Peyer's patch (tissue), 4 donors: ENCODE results near the gene GREB1L. TPM values are rescaled to one million over a fixed set of nuclear protein-coding genes. Genes with fewer than 3 reads are reported as not detected.
"Not testable (repeated sequence)": the region's sequence is repeated elsewhere in the genome, so short reads cannot be mapped to it uniquely, and the experiment has no call there.

Experiments used
- DNase-seq, 3 donors: peaks; one replicate each; pipeline ENCODE4 v3.0.0-alpha.2; 2017 to 2019
- H3K27ac ChIP-seq, 4 donors: fragments of 200-600 bp; sonication (generic); one replicate each; pipeline ENCODE4 v1.5.1; 2016 to 2019
- H3K27me3 ChIP-seq, 2 donors: fragments of 200-600 bp; sonication (generic); one replicate each; pipeline ENCODE4 v1.5.1; 2019
- H3K36me3 ChIP-seq, 3 donors: fragments of 200-600 bp; sonication (generic); one replicate each; pipeline ENCODE4 v1.5.1; 2016 to 2019
- H3K4me1 ChIP-seq, 4 donors: fragments of 200-600 bp; sonication (generic); one replicate each; pipeline ENCODE4 v1.5.1; 2016 to 2019
- H3K4me3 ChIP-seq, 4 donors: fragments of 200-600 bp; sonication (generic); 1 replicate in 3 of 4; 2 replicates in 1 of 4; pipeline ENCODE4 v1.5.1; 2016 to 2019; ENCODE audit warnings: mild to moderate bottlenecking in 1 of 4
- H3K9me3 ChIP-seq, 4 donors: fragments of 200-600 bp; sonication (generic); one replicate each; pipeline ENCODE4 v1.5.1; 2016 to 2019; ENCODE audit warnings: mild to moderate bottlenecking in 1 of 4
- CTCF ChIP-seq, 6 experiments: fragments of 450-650 bp in 4 of 6; fragments of 200-600 bp in 2 of 6; sonication (generic) in 1 of 6; IDR thresholded peaks; one replicate each; pipeline ENCODE4 v1.5.1; 2017 to 2019; ENCODE audit warnings: antibody characterized with exemption in 6 of 6, mild to moderate bottlenecking in 3 of 6, moderate library complexity in 1 of 6
- POLR2A ChIP-seq, 2 donors: fragments of 450-650 bp; IDR thresholded peaks; one replicate each; pipeline ENCODE4 v1.5.1; 2017; ENCODE audit warnings: antibody characterized with exemption in 2 of 2, mild to moderate bottlenecking in 2 of 2, moderate library complexity in 2 of 2
- total RNA-seq, 4 donors: library from RNA; depleted of rRNA; stranded (reverse); fragments of >200 nt; gene quantifications; one replicate each; pipeline ENCODE4 v1.1.0, GENCODE V29; 2016

Gene GREB1L
- total RNA-seq, 4 donors from 2014 or later: 0.53 to 3.3 (median 2.8) TPM

GRCh38 chr18:21272016-21272579 is 30.1 kb downstream of the GREB1L start:
- Histone ChIP-seq H3K4me3 (no peak overlapping the region), H3K27ac (no peak overlapping the region), H3K9me3 (no peaks in the 10 kb centered on the region), H3K4me1 (no peaks in the 10 kb centered on the region), H3K27me3 (no peaks in the 10 kb centered on the region), H3K36me3 (no peaks in the 10 kb centered on the region)
- TF ChIP-seq CTCF (IDR thresholded peaks at IDR 0.05) (no peak), POLR2A (IDR thresholded peaks at IDR 0.05) (no peak)
- DNase-seq: no peak

- H3K4me3 ChIP-seq: no peak overlapping the region
- no peaks in the 10 kb centered on the region for H3K36me3 ChIP-seq
- TF ChIP-seq POLR2A (IDR thresholded peaks at IDR 0.05): no peak
- no peak for TF ChIP-seq CTCF (IDR thresholded peaks at IDR 0.05)
- no peak for DNase-seq
- H3K27ac ChIP-seq: no peak overlapping the region
- H3K27me3 ChIP-seq: no peaks in the 10 kb centered on the region
- H3K9me3 ChIP-seq: no peaks in the 10 kb centered on the region
- H3K4me1 ChIP-seq: no peaks in the 10 kb centered on the region
Measured at GRCh38 chr18:21273568-21273967, 31.5 kb downstream of the GREB1L start.

- no peak for DNase-seq
- TF ChIP-seq POLR2A (IDR thresholded peaks at IDR 0.05): no peak
- no peak for TF ChIP-seq CTCF (IDR thresholded peaks at IDR 0.05)
- no peaks in the 10 kb centered on the region for H3K36me3 ChIP-seq
Measured at GRCh38 chr18:21275645-21276044, 33.6 kb downstream of the GREB1L start.

GRCh38 chr18:21277578-21277977 is 35.5 kb downstream of the GREB1L start:
- Histone ChIP-seq H3K27ac (no peak overlapping the region), H3K9me3 (no peaks in the 10 kb centered on the region)
- no peak for DNase-seq

More at GRCh38 chr18:21275645-21276044, 33.6 kb downstream of the GREB1L start:
- Histone ChIP-seq H3K27me3 (no peaks in the 10 kb centered on the region), H3K9me3 (no peaks in the 10 kb centered on the region), H3K4me1 (no peaks in the 10 kb centered on the region), H3K27ac (no peak overlapping the region), H3K4me3 (no peak overlapping the region)

GRCh38 chr18:21278218-21278617 is 36.2 kb downstream of the GREB1L start:
- not testable (repeated sequence) for H3K4me3 ChIP-seq, DNase-seq, H3K27me3 ChIP-seq

More at GRCh38 chr18:21277578-21277977, 35.5 kb downstream of the GREB1L start:
- H3K36me3 ChIP-seq: no peaks in the 10 kb centered on the region
- H3K4me3 ChIP-seq: no peak overlapping the region
- H3K4me1 ChIP-seq: no peaks in the 10 kb centered on the region
- H3K27me3 ChIP-seq: no peaks in the 10 kb centered on the region
- TF ChIP-seq POLR2A (IDR thresholded peaks at IDR 0.05): no peak
- no peak for TF ChIP-seq CTCF (IDR thresholded peaks at IDR 0.05)

GRCh38 chr18:21281603-21282002 is 39.6 kb downstream of the GREB1L start:
- no peak overlapping the region for H3K4me3 ChIP-seq
- no peak for TF ChIP-seq POLR2A (IDR thresholded peaks at IDR 0.05)
- no peak for TF ChIP-seq CTCF (IDR thresholded peaks at IDR 0.05)

More at GRCh38 chr18:21278218-21278617, 36.2 kb downstream of the GREB1L start:
- not testable (repeated sequence) for H3K9me3 ChIP-seq, H3K27ac ChIP-seq, H3K4me1 ChIP-seq, H3K36me3 ChIP-seq

More at GRCh38 chr18:21281603-21282002, 39.6 kb downstream of the GREB1L start:
- Histone ChIP-seq H3K36me3 (no peaks in the 10 kb centered on the region), H3K27ac (no peak overlapping the region), H3K27me3 (no peaks in the 10 kb centered on the region), H3K9me3 (no peaks in the 10 kb centered on the region), H3K4me1 (no peaks in the 10 kb centered on the region)
- DNase-seq: no peak
